Left colon (tissue), 2 donors: ENCODE data around the gene C1orf21. TPM values are rescaled to one million over a fixed set of nuclear protein-coding genes. Genes with fewer than 3 reads are reported as not detected.

Source experiments
- ATAC-seq: fragments of 200-7000 bp; cut with Tn5 transposase; one replicate; pipeline ENCODE4 v1.9.1; 2020; ENCODE audit warnings: mild to moderate bottlenecking, moderate library complexity
- DNase-seq, 2 donors: peaks; one replicate each; pipeline ENCODE4 v3.0.0-alpha.2; 2020
- intact Hi-C, 2 donors: fragments of 100-400 bp; cut with DNase I in 1 of 2; cut with micrococcal nuclease in 1 of 2; formaldehyde crosslinking; loops; one replicate each; pipeline versions ENCODE4 v1.11.2 to v1.14.0; 2022; cut with DNase I, micrococcal nuclease
- total RNA-seq, 2 donors: library from RNA; stranded (reverse); fragmentation: NEBNext Ultra II Directional; extraction: Animal tissue kit (Norgen Biotek cat#: 25700); gene quantifications; one replicate each; pipeline ENCODE4 v1.2.1, GENCODE V29; 2021
- donor health status: DM: no; HTN: no; CAD: no.
- donor health status: DM: yes; HTN: yes; CAD: no.

C1orf21 gene
- total RNA-seq, 2 donors from 2014 or later = 105 to 106 TPM

DNA sequence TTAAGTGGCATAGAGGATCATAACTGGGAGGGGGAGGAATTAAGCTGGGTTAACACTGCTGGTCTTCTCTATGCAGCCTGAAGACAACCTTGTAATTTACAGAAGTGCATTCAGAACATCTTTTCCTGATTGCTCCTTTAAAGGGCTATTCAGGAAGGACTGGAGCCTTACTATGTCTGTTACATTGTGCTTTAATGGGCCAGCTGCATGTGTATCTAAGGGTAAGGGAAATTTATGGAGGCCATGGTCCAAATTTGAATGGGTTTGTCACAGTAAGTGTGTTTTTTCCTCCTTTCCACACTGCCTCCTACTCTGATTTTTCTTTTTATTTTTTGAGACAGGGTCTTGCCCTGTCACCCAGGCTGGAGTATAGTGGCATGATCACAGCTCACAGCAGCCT, 19.6 kb downstream of the C1orf21 start:
- DNase-seq (no peak), ATAC-seq (peak; percentile 88)
- intact Hi-C loops = no loop called here

DNA sequence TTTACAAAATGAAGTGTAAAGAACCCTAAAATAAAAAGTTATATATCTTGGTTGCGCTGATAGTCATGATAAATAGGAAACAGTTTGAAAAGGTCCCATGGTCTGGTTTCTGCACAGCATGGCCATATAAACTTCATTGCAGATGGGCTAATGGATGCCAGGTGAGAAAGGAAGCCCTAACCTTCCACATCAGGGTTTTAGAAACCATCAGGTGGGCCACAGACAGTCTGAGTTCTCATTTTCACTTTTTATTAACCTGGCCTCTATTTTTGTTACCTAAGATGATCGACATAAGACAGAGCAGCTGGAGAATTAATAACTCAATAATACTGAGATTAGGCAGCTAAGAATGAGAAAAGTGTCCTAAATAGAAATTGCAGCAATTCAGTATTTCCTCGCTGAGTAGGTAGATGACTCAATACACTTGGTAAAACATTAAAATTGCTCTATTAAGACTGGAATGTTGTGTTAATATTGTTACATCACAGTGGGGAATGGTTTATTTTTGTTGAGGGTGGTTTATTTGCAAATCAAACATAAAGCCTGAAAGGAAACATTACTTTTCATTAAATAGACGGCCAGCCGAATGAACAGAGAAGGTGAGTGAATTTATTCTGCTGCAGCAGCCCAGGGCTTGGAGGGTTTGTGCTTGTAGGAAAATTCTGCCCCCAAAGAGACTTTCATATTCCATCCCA, 21.1 kb downstream of the C1orf21 start:
- intact Hi-C loops = no loop called here
- DNase-seq (no peak), ATAC-seq (no peak)

DNA sequence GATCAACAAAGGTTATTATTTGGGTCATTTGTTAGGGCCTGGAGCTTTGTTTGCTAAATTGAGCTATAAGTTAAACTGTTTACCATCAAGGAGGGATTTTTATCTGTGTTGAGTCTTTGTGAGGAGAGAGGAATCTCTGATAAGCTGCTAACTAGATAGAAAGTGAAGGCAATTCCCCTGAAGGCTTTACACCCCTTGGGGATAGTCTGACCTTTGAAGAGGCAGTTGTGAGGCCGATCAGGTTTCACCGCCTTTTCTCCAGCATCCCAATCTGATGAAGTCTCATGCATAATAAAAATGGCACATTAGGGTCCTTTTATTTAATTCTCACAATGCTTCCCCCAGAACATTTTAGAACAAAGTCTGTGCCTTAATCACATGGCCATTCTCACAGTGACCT, 21.8 kb downstream of the C1orf21 start:
- ATAC-seq = no peak
- intact Hi-C loops = no loop called here

DNA sequence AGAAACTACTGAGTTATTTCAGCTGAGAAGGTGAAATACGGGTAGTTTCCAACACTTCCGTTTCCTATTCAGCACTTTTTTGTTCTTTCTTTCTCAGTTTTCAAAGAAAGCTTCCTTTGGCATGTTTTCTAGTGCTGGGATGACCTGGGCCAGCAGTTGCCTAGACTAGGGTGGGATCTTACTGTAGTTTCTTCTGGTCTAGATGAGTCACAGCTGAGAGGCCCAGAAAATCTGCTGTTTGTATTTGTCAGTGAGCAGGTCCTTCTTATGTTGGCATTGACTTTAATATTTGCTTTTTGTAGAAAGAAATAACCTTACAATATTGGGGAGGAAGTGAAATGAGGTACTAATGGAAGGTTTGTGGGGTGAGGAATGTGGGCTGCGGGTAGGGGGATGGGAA, 22.2 kb downstream of the C1orf21 start:
- intact Hi-C loops = no loop called here
- DNase-seq = no peak
- no peak for ATAC-seq

More for the DNA sequence above, 21.8 kb downstream of the C1orf21 start:
- no peak for DNase-seq

DNA sequence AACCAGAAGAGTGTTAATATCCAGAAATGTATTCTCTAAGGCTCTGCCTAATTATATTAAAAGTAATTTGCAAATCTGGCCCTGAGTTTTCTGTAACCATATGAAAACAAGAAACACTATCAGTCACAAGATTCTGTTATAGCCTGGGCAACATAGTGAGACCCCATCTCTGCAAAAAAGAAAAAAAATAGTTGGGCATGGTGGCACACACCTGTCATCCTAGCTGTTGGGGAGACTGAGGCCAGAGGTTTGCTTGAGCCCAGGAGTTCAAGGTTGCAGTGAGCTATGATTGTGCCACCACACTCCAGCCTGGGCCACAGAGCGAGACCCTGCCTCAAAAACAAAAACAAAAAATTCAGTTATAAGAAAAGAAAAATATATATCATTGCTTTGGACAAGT, 25.6 kb downstream of the C1orf21 start:
- no peak for ATAC-seq
- no peak for DNase-seq
- intact Hi-C loops = no loop called here

DNA sequence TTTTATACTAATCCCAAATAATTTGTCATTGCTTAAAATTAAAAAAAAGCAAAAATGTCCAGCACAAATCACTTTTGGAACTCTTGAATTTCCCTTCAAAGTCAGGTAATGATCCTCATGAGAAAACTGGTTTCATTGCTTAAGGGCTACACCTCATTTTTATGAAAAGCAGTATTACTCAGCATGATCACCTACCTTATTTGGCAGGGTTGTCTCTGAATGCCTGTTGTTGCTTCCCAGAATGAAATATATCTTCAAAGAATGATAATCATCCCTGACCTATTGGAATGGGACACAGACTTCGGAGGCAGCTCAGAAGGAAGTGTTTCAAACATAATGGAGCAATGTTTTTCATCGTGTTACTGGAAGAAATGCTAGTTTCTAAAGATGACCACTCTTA, 29.7 kb downstream of the C1orf21 start:
- intact Hi-C loops = no loop called here
- ATAC-seq (no peak), DNase-seq (no peak)

DNA sequence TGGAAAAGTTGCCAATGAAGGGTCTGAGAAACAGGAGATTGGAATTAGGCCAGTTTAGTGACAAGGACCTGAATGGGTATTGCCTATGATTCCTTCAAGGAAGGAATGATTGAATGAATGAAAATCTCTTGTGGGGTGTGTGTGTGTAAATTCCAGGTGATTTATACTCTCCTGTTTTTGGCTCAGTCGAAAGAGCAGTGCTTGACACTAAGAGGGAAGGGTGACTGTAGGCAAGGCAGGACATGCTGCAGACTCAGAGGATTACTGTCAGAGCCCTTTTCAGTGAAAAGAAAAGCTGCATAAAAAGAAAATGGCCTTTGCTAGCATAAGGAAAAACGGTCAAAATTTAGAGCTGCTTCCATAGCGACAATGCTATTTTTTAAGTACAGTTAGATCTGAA, 30.1 kb downstream of the C1orf21 start:
- ATAC-seq = no peak

DNA sequence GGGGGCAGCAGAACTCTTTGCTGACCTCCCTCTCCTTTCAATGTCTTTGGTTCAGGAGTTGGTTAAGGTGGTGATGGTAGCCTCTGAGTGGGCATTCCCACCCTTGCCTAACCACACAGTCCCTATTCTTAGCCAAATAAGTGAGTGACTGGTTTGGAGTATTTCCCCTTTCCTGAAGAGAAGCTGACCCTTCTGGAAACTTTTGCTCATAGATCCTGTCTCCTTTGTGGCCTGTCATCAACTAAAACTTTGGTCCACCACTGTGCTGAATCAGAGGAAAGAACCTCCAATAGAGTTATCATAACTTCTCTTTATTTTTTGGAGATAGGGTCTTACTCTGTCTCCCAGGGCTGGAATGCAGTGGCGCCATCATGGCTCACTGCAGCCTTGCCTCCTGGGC, 31.1 kb downstream of the C1orf21 start:
- DNase-seq = no peak
- ATAC-seq = no peak
- intact Hi-C loops = no loop called here

More for the DNA sequence above, 30.1 kb downstream of the C1orf21 start:
- intact Hi-C loops = no loop called here
- DNase-seq = no peak

DNA sequence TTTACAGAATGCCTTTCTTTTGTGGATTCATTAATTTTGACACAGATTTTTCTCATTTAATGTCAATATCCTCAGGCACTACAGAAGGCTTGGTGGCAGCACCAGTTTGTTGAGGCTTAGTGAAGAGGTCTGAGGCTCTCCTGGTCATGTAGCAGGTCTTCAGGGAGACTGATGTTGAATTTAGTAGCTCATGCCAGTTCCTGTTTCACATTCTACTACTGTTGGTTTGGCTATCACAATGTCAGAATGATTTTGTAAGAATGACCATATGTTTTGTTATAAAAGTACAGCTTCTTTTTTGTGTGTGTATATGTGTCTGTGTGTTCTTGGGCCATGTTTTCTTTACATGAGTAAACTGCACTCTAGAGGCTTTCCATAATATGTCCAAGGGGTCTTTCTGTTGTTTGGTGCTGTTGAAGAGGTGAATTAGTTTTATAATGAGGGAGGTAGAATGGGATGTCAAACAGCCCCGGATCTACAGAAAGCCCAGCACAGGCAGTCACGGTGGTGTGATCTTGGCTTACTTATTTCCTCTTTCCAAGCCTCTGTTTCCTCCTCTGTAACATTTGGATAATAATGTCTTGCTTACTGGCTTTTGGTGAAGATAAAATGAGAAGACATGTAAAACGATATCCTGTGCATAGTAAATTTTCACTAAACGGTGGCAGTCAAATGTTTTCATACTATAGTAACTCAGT, 32.0 kb downstream of the C1orf21 start:
- ATAC-seq (no peak), DNase-seq (no peak)
- intact Hi-C loops = no loop called here

DNA sequence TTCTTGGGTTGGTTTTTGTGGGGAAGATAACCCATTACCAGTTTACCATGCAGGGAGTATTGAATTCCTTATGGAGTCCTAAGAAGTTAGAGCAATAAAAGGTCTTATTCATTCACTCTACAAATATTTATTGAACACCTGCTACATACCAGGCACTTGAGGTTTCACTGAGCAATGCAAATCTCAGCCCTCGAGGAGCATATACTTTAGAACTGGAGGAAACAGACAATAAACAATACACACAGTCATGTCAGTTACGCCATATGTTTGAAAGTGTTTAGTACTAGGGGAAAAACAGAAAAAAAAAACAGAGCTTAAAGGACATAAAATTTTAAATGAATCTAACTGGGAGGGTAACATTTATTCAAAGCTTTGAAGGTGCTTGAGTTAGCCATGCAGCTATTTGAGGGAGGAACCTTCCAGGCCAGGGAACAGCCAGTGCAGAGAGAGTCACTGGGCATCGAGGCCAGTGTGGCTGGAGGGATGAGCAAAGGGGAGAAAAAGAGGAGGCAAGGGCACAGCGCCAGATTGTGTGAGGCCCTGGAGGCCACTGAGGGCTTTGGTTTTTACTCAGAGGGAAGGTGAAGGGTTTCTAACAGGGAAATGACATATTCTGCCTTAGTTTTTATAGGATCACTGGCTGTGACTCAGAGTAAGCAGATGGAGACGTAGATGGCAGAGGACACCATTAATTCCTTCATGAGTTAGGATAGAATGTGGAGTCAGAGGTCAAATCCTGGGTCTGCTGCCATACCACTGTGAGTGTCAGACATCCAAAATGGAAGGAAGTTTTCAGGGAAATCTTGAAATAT, 32.7 kb downstream of the C1orf21 start:
- peak in 1 of 2 donors; percentile 27 for DNase-seq
- intact Hi-C loops = no loop called here
- peak; percentile 59 for ATAC-seq

DNA sequence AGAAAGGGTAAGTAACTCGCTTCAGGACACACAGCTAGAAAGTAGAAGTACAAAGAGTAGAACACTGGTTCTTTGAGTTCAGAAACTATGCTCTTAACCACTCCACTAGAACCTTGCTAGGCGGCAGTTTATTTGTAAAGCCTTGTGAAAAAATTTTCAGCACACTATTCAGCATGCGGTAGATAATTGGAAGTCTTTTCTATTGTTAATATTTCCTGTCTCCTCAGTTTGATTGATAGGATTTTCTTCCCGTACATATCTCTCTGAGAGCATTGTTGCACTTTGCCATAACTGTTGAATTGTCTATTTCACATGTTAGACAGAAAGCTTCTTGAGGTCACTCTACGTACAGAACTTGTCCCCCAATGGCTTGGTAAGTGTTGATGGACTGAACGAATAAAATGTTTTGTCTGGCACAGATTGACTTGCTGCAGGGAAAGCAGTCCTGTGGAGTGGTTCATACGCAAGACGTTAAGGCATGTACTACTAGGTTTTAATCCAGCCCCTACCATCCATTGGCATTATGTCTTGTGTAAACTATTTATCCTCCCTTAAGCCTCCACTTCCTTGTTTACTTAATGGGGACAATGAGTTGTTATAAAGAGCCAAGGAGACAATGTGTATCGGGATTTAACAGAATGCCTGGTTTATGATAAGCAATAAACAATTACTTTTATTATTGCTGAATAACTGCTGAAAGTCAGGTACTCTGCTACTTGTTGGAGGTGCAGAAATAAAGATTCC, 35.8 kb downstream of the C1orf21 start:
- DNase-seq (no peak), ATAC-seq (peak; percentile 52)
- intact Hi-C loops = no loop called here

DNA sequence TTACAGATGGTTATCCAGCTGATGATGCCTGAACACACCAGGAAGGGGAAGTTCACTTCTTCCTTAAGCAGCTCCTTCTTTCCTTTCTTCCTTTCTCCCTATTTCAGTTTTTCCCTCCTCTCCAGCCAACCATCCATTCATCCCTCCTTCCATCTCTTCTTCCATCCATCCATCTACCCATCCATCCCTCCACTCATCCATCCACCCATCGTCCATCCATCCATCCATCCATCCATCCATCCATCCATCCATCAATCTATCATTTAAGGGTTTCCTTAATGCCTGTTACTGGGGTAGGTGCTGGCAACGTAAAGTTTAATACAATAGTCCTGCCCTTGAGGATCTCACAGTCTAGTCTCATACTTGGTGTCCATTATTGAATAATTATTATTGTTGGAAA, 36.8 kb downstream of the C1orf21 start:
- no peak for ATAC-seq
- intact Hi-C loops = no loop called here
- no peak for DNase-seq

DNA sequence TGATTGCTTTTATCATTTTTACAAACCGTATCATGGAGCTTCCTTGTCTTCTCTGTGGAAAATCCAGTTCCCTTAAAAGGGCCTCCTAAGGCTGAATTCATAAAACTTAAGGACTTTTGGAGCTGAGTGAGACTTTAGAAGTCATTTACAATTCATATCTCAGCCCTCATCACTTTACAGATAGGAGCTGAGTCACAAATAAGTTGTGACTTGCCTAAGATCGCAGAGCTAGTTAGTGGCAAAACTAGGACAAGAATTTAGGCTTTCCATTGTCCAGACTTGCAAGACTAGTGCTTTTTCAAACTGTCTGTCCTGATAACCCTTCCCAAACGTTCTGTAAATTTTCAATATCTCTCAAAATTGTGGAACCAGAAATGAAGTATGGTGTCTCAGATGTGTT, 37.3 kb downstream of the C1orf21 start:
- intact Hi-C loops = no loop called here
- ATAC-seq (no peak), DNase-seq (no peak)

DNA sequence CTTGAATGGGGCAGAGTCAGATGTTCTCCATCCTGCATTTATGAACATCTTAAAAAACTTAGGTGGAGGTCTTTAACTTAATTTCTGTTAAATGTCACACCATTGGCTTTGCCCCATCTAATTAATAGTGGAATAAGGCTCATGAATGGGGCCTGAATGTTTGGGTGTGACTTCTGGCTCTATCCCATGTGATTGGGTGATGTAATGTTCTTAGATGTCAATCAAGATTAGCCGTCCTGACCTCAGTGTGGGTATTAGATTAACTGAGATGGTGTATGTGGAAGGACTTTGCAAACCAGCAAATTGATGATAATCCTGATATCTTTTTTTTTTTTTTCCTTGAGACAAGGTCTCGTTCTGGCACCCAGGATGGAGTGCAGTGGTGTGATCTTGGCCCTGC, 38.1 kb downstream of the C1orf21 start:
- intact Hi-C loops = no loop called here
- ATAC-seq (no peak), DNase-seq (no peak)

DNA sequence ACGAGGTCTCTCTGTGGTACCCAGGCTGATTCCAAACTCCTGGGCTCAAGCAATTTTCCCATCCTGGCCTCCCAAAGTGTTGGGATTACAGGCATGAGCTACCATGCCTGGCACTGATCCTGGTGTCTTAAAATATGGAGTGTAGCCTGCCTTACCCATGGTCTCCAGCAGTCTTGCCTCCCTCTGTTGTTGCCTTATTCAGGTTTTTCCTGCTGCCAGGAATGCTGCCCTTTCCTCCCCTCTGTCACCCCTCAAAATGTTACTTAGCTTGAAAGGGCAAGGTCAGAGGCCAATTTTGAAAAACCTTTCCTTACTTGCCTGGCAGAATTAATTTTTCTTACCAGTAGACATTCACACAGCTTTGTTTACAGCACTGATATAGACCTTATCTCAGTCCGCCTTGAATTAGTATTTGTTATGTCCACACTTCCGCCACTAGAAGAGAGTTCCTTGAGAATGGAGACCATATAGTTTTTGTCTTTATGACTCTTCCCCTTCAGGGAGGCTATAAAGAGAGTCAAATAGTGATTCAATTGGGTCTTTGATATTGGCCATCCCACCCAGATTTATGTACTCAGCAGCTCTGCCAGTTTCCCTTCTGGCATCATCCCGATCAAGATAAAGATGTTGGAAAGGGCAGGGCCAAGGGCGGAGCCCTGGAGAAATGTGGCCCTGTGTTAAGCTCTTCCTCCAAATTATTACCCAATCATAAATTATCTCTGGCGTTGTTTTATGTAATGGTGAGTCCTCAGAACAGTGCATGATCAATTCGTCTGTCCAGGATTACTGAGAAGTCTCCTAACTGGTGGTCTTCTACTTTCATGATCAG, 38.8 kb downstream of the C1orf21 start:
- intact Hi-C loops = no loop called here
- peak; percentile 90 for ATAC-seq
- peak; percentile 70 to 84 for DNase-seq

DNA sequence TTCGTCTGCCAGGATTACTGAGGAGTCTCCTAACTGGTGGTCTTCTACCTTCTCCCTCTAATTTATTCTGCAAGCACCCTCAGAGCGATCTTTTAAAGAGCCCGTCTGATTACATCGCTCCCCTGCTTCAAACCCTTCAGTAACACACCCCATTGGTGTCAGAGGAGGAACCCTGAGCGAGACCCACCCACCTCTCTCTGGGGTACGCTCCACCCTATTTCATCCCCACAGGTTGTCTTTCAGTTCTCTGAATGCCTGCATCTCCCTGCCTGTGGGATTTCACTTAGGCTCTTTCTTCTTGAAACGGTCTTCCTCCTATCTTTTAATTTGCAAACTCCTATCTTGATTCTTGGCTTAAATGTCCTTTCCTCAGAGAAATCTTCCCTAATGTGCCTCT, 39.4 kb downstream of the C1orf21 start:
- intact Hi-C loops = no loop called here

DNA sequence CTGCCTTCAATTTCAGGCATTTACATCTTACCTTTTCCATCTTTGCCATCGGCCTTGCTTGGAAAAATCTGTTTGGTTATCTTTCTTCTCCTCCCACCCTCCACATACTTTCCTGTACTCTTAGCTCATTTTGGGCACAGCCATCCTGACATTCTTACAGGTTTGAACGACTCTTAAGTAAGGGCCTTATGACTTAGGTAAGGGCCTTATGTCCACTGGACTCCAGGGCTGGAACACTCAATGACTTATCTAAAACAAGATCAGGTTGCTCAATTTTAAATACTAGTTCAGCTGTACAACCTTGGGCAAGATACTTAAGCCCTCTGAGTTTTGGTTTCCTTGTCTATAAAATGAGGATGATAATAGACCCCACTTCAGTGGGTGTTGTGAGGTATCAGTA, 40.9 kb downstream of the C1orf21 start:
- ATAC-seq (no peak), DNase-seq (no peak)
- intact Hi-C loops = no loop called here

More for the DNA sequence above, 39.4 kb downstream of the C1orf21 start:
- DNase-seq (no peak), ATAC-seq (no peak)

DNA sequence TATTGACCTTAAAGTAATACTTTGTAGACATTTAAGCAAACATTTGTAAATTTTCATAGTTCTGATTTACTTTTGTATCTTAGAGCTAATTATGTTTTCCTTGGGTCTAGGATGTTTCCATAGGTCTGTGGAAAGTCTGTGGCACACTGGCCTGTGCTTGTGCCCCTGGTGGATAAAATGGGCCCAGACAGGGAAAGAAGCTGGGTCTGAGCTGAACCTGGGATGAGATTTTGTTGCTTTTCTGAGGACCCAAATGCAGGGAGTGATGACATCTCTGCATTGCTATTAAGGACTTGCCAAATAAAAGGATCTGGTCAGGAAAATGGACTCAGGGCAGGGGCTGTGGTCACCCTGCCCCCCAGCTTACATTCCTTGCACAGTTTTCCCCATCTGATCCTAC, 41.8 kb downstream of the C1orf21 start:
- no peak for ATAC-seq
- intact Hi-C loops = no loop called here
- DNase-seq = no peak
